OCI-LY7 (cell line): ENCODE data around the gene DHX9. TPM values are rescaled to one million over a fixed set of nuclear protein-coding genes. Genes with fewer than 3 reads are reported as not detected.

Experiments
- BruUV-seq: library from RNA; stranded (reverse); fragments of 400-500 nt; replicated peaks from 2 replicates; lab custom pipeline; 2021; lab: Mats Ljungman, UMichigan
- CTCF ChIA-PET: fragments of 300-600 bp; sonication (Branson Sonifier 250); formaldehyde crosslinking; loops from one replicate; lab custom pipeline; 2022; ENCODE audit warnings: antibody characterized with exemption; ENCODE audit not compliant: unreplicated experiment; lab: Charles Lee
- POLR2A ChIA-PET: fragments of 300-600 bp; sonication (Branson Sonifier 250); formaldehyde crosslinking; loops from one replicate; lab custom pipeline; 2022; ENCODE audit warnings: antibody characterized with exemption; lab: Charles Lee
- DNase-seq: peaks from one replicate; pipeline ENCODE4 v3.0.0-alpha.2; 2015; ENCODE audit warnings: low spot score
- H2AFZ ChIP-seq: fragments of 200-600 bp; sonication (generic), shearing (Covaris generic); 2 replicates; pipeline ENCODE4 v1.6.1; 2014; ENCODE audit warnings: mild to moderate bottlenecking, antibody characterized with exemption, low read length, moderate library complexity
- H3K27ac ChIP-seq: fragments of 200-600 bp; sonication (generic); 2 replicates; pipeline ENCODE4 v1.5.1; 2014; ENCODE audit warnings: mixed run types, low read depth, mild to moderate bottlenecking, moderate library complexity, low read length, inconsistent platforms; ENCODE audit not compliant: poor library complexity, severe bottlenecking
- H3K36me3 ChIP-seq: fragments of 200-600 bp; sonication (generic); 2 replicates; pipeline ENCODE4 v1.6.1; 2014; ENCODE audit warnings: mild to moderate bottlenecking, antibody characterized with exemption, low read length, moderate library complexity, mixed read lengths; ENCODE audit not compliant: insufficient read depth
- H3K4me1 ChIP-seq: fragments of 200-600 bp; sonication (generic); 2 replicates; pipeline ENCODE4 v1.5.1; 2014; ENCODE audit warnings: mild to moderate bottlenecking, low read length; ENCODE audit not compliant: insufficient read depth, poor library complexity, severe bottlenecking
- H3K4me2 ChIP-seq: fragments of 200-600 bp; sonication (generic); 2 replicates; pipeline ENCODE4 v1.6.1; 2014; ENCODE audit warnings: mild to moderate bottlenecking, low read length
- H3K4me3 ChIP-seq: fragments of 200-600 bp; sonication (generic); 2 replicates; pipeline ENCODE4 v1.5.1; 2014; ENCODE audit warnings: mild to moderate bottlenecking, low read depth, low read length; ENCODE audit not compliant: poor library complexity, severe bottlenecking
- H3K79me2 ChIP-seq: fragments of 200-600 bp; sonication (generic); 2 replicates; pipeline ENCODE4 v1.6.1; 2016; ENCODE audit warnings: low read depth, mild to moderate bottlenecking, low read length, moderate library complexity, mixed read lengths; ENCODE audit not compliant: insufficient read depth
- H3K9me2 ChIP-seq: fragments of 200-600 bp; sonication (generic); 2 replicates; pipeline ENCODE4 v1.6.1; 2016; ENCODE audit warnings: mild to moderate bottlenecking, low read length, mixed read lengths; ENCODE audit not compliant: insufficient read depth
- H3K9me3 ChIP-seq: fragments of 200-600 bp; sonication (generic); 2 replicates; pipeline ENCODE4 v1.6.1; 2014; ENCODE audit warnings: mild to moderate bottlenecking, mixed run types, low read length, mixed read lengths
- H4K20me1 ChIP-seq: fragments of 200-600 bp; sonication (generic); 2 replicates; pipeline ENCODE4 v1.6.1; 2014; ENCODE audit warnings: mild to moderate bottlenecking, antibody characterized with exemption, low read length, moderate library complexity, mixed read lengths; ENCODE audit not compliant: insufficient read depth
- CTCF ChIP-seq: fragments of 200-600 bp; sonication (generic); conservative IDR thresholded peaks from 2 replicates; pipeline ENCODE4 v1.5.1; 2014; ENCODE audit warnings: mild to moderate bottlenecking, antibody characterized with exemption, low read length, moderate library complexity, mixed read lengths
- EZH2phosphoT487 ChIP-seq: fragments of 200-600 bp; sonication (generic); IDR thresholded peaks from 2 replicates; pipeline ENCODE4 v1.6.1; 2018; ENCODE audit warnings: low read depth, borderline replicate concordance, mild to moderate bottlenecking, mixed run types, antibody characterized with exemption, low read length, moderate library complexity, mixed read lengths
- intact Hi-C: fragments of 100-400 bp; cut with micrococcal nuclease; formaldehyde crosslinking; loops from one replicate; pipeline ENCODE4 v1.10.0; 2022; ENCODE audit not compliant: unreplicated experiment
- total RNA-seq, 2 experiments: library from RNA; depleted of rRNA in 1 of 2; stranded (reverse); fragments of >200 nt in 1 of 2; shearing (Covaris generic) in 1 of 2; gene quantifications; 2 replicates each; pipeline ENCODE4 v1.2.3, GENCODE V29; 2014 to 2022

Gene DHX9
- total RNA-seq, 2 experiments from 2014 or later, result 217 to 271 TPM

DNA sequence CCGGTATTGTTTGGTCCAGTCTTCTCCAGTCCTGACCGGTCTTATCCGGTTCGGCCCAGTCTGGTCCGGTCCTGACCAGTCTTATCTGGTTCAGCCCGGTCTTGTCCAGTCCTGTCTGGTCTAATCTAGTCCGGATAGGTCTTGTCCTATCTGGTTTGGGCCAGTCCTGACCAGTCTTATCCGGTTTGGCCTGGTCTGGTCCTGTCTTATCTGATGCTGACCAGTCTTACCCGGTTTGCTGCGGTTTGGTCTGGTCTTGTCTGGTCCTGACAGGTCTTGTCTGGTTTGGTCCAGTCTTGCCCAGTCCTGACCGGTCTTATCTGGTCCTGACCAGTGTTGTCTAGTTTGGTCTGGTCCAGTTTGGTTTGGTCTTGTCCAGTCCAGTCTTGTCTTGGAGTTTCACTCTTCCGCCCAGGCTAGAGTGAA is 30.1 kb downstream of the DHX9 start:
- intact Hi-C loops, result no loop called here
- no peaks in the 10 kb centered on the region for H3K9me2 ChIP-seq
- BruUV-seq, result no TSS peak
- POLR2A ChIA-PET, result interaction anchor here (0.6 to 1.0 kb wide), 2 partner anchors 21 to 69 kb away, joined by 3 to 4 read pairs; no protein-coding TSS in a partner anchor
- H3K27ac ChIP-seq, result no peak overlapping the region
- H3K4me3 ChIP-seq, result no peak overlapping the region
- no peaks in the 10 kb centered on the region for H4K20me1 ChIP-seq
- H3K36me3 ChIP-seq, result peaks cover 100% of the 10 kb centered on the region
- H3K79me2 ChIP-seq, result peaks cover 15% of the 10 kb centered on the region; the same call in 1 of the 2 replicates
- no peaks in the 10 kb centered on the region for H3K9me3 ChIP-seq
- H3K4me2 ChIP-seq, result no peak overlapping the region
- CTCF ChIA-PET, result no interaction called here
- H2AFZ ChIP-seq, result no peak overlapping the region
- H3K4me1 ChIP-seq, result no peaks in the 10 kb centered on the region
- no peak for TF ChIP-seq EZH2phosphoT487
- no peak for DNase-seq

DNA sequence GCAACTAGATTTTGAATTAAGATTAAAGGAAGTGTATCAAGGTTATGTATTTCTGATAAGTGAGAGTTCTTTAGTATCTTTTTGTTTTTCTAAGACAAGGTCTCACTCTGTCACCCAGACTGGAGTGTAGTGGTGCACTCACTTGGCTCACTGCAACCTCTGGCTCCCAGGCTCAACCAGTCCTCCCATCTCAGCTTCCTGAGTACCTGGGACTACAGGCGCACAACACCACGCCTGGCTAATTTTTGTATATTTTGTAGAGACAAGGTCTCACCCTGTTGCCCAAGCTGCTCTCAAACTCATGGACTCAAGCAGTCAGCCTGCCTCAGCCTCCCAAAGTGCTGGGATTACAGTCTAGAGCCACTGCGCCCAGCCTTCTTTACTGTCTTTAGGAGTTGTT is 33.7 kb downstream of the DHX9 start:
- BruUV-seq, result no TSS peak
- Histone ChIP-seq H3K36me3 (peaks cover 100% of the 10 kb centered on the region), H3K4me2 (no peak overlapping the region), H3K79me2 (peaks cover 13% of the 10 kb centered on the region; the same call in 1 of the 2 replicates), H3K4me3 (no peak overlapping the region), H3K9me2 (no peaks in the 10 kb centered on the region), H3K9me3 (no peaks in the 10 kb centered on the region), H4K20me1 (no peaks in the 10 kb centered on the region), H3K27ac (no peak overlapping the region), H2AFZ (no peak overlapping the region), H3K4me1 (no peaks in the 10 kb centered on the region)
- intact Hi-C loops, result no loop called here
- ChIA-PET CTCF (no interaction called here), POLR2A (interaction anchor here (0.5 to 1.2 kb wide), 3 partner anchors 9 to 206 kb away, joined by 3 to 4 read pairs (median 3); no protein-coding TSS in a partner anchor)
- TF ChIP-seq EZH2phosphoT487, result no peak
- no peak for TF ChIP-seq CTCF
- DNase-seq, result no peak

- H3K4me1 ChIP-seq, result no peaks in the 10 kb centered on the region
- DNase-seq, result no peak
- CTCF ChIA-PET, result no interaction called here
- no peaks in the 10 kb centered on the region for H4K20me1 ChIP-seq
- no peak overlapping the region for H3K4me2 ChIP-seq
- BruUV-seq, result no TSS peak
- TF ChIP-seq CTCF, result no peak
- H3K27ac ChIP-seq, result no peak overlapping the region
- peaks cover 100% of the 10 kb centered on the region for H3K36me3 ChIP-seq
- H2AFZ ChIP-seq, result no peak overlapping the region
- H3K4me3 ChIP-seq, result no peak overlapping the region
- intact Hi-C loops, result loop anchor here (2.0 kb wide), 1 partner anchor 15 kb away; no protein-coding TSS in a partner anchor
- POLR2A ChIA-PET, result interaction anchor here (1.1 kb wide), 1 partner anchor 11 kb away, joined by 3 read pairs; no protein-coding TSS in a partner anchor
- H3K79me2 ChIP-seq, result peaks cover 5% of the 10 kb centered on the region; the same call in 1 of the 2 replicates
- H3K9me3 ChIP-seq, result no peaks in the 10 kb centered on the region
- H3K9me2 ChIP-seq, result no peaks in the 10 kb centered on the region
Observed at GRCh38 chr1:182875889-182876288, 36.7 kb downstream of the DHX9 start.
